Measurements from ENCODE around the gene ARHGAP25. TPM values are rescaled to one million over a fixed set of nuclear protein-coding genes. Genes with fewer than 3 reads are reported as not detected.

Gene ARHGAP25
- total RNA-seq, 1 donor from 2014 or later, result 5.8 TPM

DNA sequence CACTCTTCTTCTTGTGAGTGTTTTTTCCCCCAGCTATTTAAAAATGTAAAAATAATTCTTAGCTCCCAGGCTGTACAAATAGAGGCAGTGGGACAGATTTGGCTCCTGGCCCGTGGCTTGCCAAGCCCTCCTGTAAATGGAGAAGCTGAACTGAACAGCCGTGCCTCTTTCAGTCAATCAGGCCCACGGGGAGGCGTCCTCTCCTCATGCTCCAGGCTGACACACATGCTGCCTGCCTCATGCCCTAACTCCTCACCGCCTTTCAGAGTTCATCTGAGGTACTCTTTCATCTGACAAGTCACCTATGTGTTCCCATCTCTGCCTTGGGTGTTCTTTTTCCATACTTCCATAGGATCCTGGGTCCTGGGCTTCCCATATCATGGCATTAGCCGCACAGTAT lies 77.6 kb downstream of the ARHGAP25 start:
- H2AFZ ChIP-seq (replicated peaks), result no peak overlapping the region
- Mint-ChIP-seq H3K4me1 (no peaks in the 10 kb centered on the region), H3K9me3 (no peaks in the 10 kb centered on the region), H3K27me3 (ENCODE audit: insufficient read depth, low read depth) (peaks cover 4% of the 10 kb centered on the region), H3K36me3 (no peaks in the 10 kb centered on the region), H3K4me3 (no peak overlapping the region), H3K27ac (no peak overlapping the region)
- no peaks in the 10 kb centered on the region for H3K4me1 ChIP-seq
- no peak overlapping the region for H3K4me2 ChIP-seq
- no peaks in the 10 kb centered on the region for H4K20me1 ChIP-seq (ENCODE audit: low read depth)
- no peaks in the 10 kb centered on the region for H3K36me3 ChIP-seq
- no peak for TF ChIP-seq EZH2 (IDR thresholded peaks at IDR 0.05)
- TF ChIP-seq, protein P1, sequence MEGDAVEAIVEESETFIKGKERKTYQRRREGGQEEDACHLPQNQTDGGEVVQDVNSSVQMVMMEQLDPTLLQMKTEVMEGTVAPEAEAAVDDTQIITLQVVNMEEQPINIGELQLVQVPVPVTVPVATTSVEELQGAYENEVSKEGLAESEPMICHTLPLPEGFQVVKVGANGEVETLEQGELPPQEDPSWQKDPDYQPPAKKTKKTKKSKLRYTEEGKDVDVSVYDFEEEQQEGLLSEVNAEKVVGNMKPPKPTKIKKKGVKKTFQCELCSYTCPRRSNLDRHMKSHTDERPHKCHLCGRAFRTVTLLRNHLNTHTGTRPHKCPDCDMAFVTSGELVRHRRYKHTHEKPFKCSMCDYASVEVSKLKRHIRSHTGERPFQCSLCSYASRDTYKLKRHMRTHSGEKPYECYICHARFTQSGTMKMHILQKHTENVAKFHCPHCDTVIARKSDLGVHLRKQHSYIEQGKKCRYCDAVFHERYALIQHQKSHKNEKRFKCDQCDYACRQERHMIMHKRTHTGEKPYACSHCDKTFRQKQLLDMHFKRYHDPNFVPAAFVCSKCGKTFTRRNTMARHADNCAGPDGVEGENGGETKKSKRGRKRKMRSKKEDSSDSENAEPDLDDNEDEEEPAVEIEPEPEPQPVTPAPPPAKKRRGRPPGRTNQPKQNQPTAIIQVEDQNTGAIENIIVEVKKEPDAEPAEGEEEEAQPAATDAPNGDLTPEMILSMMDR (IDR thresholded peaks at IDR 0.05), result no peak
- no peak for TF ChIP-seq EZH2phosphoT487 (IDR thresholded peaks at IDR 0.05)
- no peaks in the 10 kb centered on the region for H3F3A ChIP-seq (ENCODE audit: low read depth)
- H3K27me3 ChIP-seq, result no peaks in the 10 kb centered on the region
- H3K9ac ChIP-seq, result no peak overlapping the region
- no peaks in the 10 kb centered on the region for H3K9me3 ChIP-seq (ENCODE audit: low read depth)
- H3K27ac ChIP-seq, result no peak overlapping the region
- DNase-seq (ENCODE audit: low spot score), result no peak
- H3K79me2 ChIP-seq (ENCODE audit: low read depth), result no peaks in the 10 kb centered on the region
- H3K4me3 ChIP-seq, result no peak overlapping the region

DNA sequence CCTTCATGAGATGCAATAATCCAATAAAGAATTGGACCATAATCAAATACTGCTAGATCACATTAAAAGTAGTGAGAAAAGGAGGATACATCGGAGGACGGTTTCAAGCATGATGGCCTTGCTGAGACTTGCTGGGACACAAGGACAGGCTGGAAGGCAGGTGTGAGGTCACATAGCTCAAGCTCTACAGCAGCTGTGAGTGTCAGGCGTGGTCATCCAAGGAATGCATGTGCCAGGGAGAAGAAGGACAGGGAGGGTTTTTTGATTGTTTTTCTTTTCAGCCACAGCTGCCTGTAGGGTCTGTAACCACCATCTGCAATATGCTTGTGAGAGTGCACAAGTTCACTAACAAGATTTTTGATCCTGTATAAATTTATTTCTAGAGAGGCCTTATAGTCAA lies 79.0 kb downstream of the ARHGAP25 start:
- H3K9ac ChIP-seq, result no peak overlapping the region
- H3K4me2 ChIP-seq, result no peak overlapping the region
- H3K27me3 ChIP-seq, result no peaks in the 10 kb centered on the region
- TF ChIP-seq EZH2phosphoT487 (IDR thresholded peaks at IDR 0.05) (no peak), EZH2 (IDR thresholded peaks at IDR 0.05) (no peak)
- TF ChIP-seq, protein P1 (IDR thresholded peaks at IDR 0.05), result no peak
- DNase-seq (ENCODE audit: low spot score), result no peak
- Mint-ChIP-seq H3K4me1 (no peaks in the 10 kb centered on the region), H3K4me3 (no peak overlapping the region), H3K27me3 (ENCODE audit: insufficient read depth, low read depth) (peaks cover 2% of the 10 kb centered on the region), H3K27ac (no peak overlapping the region), H3K36me3 (no peaks in the 10 kb centered on the region), H3K9me3 (no peaks in the 10 kb centered on the region)
- H4K20me1 ChIP-seq (ENCODE audit: low read depth), result no peaks in the 10 kb centered on the region
- H3K9me3 ChIP-seq (ENCODE audit: low read depth), result no peaks in the 10 kb centered on the region
- no peaks in the 10 kb centered on the region for H3F3A ChIP-seq (ENCODE audit: low read depth)
- no peaks in the 10 kb centered on the region for H3K36me3 ChIP-seq
- H2AFZ ChIP-seq (replicated peaks), result no peak overlapping the region
- no peaks in the 10 kb centered on the region for H3K4me1 ChIP-seq
- H3K27ac ChIP-seq, result no peak overlapping the region
- no peak overlapping the region for H3K4me3 ChIP-seq
- no peaks in the 10 kb centered on the region for H3K79me2 ChIP-seq (ENCODE audit: low read depth)

DNA sequence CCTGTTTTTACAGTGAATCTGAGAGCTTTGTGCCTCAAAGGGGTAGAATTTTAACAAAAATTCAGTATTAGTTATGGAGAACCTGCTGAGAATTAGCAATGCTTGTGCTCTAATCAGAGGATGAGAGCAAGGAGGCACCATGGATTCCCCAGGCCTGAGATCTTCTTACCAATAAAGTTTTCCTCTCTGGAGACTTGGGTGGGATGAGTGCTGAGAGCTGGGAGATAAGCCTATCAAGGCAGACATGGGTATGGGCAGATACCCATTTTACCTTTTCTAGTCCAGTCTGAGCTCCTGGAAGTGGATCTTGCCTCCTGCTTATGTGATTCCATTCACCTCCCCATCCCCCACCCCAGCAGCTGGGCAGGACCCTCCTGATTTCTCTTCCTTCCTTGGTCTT lies 82.7 kb downstream of the ARHGAP25 start:
- no peak for TF ChIP-seq EZH2phosphoT487 (IDR thresholded peaks at IDR 0.05)
- no peak for TF ChIP-seq EZH2 (IDR thresholded peaks at IDR 0.05)
- no peaks in the 10 kb centered on the region for H3K9me3 ChIP-seq (ENCODE audit: low read depth)
- H3K4me3 ChIP-seq, result no peak overlapping the region
- Mint-ChIP-seq H3K9me3 (no peaks in the 10 kb centered on the region), H3K4me3 (no peak overlapping the region), H3K27me3 (ENCODE audit: insufficient read depth, low read depth) (peaks cover 8% of the 10 kb centered on the region), H3K4me1 (no peaks in the 10 kb centered on the region), H3K36me3 (no peaks in the 10 kb centered on the region), H3K27ac (no peak overlapping the region)
- no peak overlapping the region for H3K27ac ChIP-seq
- no peaks in the 10 kb centered on the region for H3K27me3 ChIP-seq
- no peak overlapping the region for H3K9ac ChIP-seq
- H2AFZ ChIP-seq (replicated peaks), result no peak overlapping the region
- H3K79me2 ChIP-seq (ENCODE audit: low read depth), result no peaks in the 10 kb centered on the region
- no peaks in the 10 kb centered on the region for H3K36me3 ChIP-seq
- no peaks in the 10 kb centered on the region for H3K4me1 ChIP-seq
- DNase-seq (ENCODE audit: low spot score), result no peak
- H4K20me1 ChIP-seq (ENCODE audit: low read depth), result no peaks in the 10 kb centered on the region
- no peak overlapping the region for H3K4me2 ChIP-seq
- no peaks in the 10 kb centered on the region for H3F3A ChIP-seq (ENCODE audit: low read depth)

DNA sequence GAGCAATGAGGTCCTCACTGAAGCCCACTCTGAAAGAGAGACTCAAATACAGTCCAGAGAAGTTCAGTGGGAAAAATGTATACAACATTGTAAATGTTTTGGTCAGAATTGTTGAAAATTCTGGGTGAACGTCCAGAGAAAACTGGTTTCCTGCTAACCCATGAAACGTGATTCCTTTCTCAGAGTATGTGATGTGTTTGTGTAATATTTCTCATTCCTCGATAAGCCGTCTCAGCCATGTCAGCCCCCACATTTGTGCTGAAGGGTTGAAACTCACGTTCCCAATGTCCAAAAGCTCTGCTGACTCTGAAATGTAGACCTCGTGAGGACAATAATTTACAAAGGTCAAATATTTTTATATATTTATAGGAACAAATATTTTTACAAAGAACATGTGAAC lies 84.9 kb downstream of the ARHGAP25 start:
- Histone ChIP-seq H3F3A (ENCODE audit: low read depth) (no peaks in the 10 kb centered on the region), H3K4me2 (no peak overlapping the region), H3K27ac (no peak overlapping the region), H3K9me3 (ENCODE audit: low read depth) (no peaks in the 10 kb centered on the region), H3K4me3 (no peak overlapping the region), H3K4me1 (no peaks in the 10 kb centered on the region), H3K36me3 (no peaks in the 10 kb centered on the region), H4K20me1 (ENCODE audit: low read depth) (no peaks in the 10 kb centered on the region), H3K9ac (no peak overlapping the region), H2AFZ (replicated peaks) (no peak overlapping the region), H3K27me3 (no peaks in the 10 kb centered on the region), H3K79me2 (ENCODE audit: low read depth) (no peaks in the 10 kb centered on the region)
- Mint-ChIP-seq H3K27ac (no peak overlapping the region), H3K4me1 (no peaks in the 10 kb centered on the region), H3K36me3 (no peaks in the 10 kb centered on the region), H3K4me3 (no peak overlapping the region), H3K27me3 (ENCODE audit: insufficient read depth, low read depth) (peaks cover 8% of the 10 kb centered on the region), H3K9me3 (no peaks in the 10 kb centered on the region)
- TF ChIP-seq EZH2 (IDR thresholded peaks at IDR 0.05) (no peak), EZH2phosphoT487 (IDR thresholded peaks at IDR 0.05) (no peak)
- TF ChIP-seq, protein P1 (IDR thresholded peaks at IDR 0.05), result no peak
- DNase-seq (ENCODE audit: low spot score), result no peak
